ENCODE results near the gene CYB5RL. TPM values are rescaled to one million over a fixed set of nuclear protein-coding genes. Genes with fewer than 3 reads are reported as not detected.
"Not testable (repeated sequence)": the region's sequence is repeated elsewhere in the genome, so short reads cannot be mapped to it uniquely, and the experiment has no call there.

CYB5RL gene
- total RNA-seq, 1 donor from 2014 or later: 5.1 TPM

DNA sequence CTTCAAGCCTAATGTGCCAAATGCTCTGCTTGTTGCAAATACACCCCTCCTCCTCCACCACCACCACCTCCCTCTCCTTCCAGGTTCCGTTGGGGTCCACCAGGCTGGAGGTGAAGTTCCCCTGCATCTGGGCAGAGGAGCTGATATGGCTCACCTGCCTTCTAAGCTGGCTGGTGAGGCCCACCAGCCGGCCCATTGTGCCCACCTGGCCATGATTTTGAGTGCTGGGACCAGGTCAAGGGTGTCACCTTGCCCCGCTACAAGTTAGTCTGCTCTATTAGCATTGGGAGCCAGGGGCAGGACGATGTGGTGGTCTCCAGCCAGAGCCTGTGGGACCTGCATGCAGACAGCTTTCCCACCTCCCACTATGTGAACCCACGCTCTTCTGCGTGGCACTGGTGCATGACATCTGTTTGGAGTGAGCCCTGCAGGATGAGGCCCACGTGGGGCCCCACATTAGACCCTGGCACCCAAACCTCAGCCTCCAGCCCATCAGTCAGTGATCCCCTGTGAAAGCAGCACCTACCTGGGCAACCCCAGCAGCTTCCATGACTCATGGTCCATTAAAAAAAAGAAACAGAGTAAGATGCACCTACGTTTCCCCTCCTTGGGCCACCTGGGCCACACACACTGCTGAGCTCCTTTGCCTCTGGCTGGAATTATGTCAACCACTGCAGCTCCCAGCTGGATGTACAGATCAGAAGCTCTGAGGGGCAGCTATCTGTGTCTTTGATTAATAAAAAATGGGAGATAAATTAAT is 31.4 kb downstream of the CYB5RL start:
- H3K4me1 ChIP-seq: no peaks in the 10 kb centered on the region
- H3K27me3 ChIP-seq: no peaks in the 10 kb centered on the region
- DNase-seq (ENCODE audit: low spot score in 2 of 2): no peak
- no peak overlapping the region for H3K27ac ChIP-seq
- TF ChIP-seq, protein P1, sequence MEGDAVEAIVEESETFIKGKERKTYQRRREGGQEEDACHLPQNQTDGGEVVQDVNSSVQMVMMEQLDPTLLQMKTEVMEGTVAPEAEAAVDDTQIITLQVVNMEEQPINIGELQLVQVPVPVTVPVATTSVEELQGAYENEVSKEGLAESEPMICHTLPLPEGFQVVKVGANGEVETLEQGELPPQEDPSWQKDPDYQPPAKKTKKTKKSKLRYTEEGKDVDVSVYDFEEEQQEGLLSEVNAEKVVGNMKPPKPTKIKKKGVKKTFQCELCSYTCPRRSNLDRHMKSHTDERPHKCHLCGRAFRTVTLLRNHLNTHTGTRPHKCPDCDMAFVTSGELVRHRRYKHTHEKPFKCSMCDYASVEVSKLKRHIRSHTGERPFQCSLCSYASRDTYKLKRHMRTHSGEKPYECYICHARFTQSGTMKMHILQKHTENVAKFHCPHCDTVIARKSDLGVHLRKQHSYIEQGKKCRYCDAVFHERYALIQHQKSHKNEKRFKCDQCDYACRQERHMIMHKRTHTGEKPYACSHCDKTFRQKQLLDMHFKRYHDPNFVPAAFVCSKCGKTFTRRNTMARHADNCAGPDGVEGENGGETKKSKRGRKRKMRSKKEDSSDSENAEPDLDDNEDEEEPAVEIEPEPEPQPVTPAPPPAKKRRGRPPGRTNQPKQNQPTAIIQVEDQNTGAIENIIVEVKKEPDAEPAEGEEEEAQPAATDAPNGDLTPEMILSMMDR (IDR thresholded peaks at IDR 0.05): no peak
- no peaks in the 10 kb centered on the region for H3K36me3 ChIP-seq
- H3K4me3 ChIP-seq: no peak overlapping the region
- intact Hi-C loops (cut with DNase I): no loop called here
- no peaks in the 10 kb centered on the region for H3K9me3 ChIP-seq

DNA sequence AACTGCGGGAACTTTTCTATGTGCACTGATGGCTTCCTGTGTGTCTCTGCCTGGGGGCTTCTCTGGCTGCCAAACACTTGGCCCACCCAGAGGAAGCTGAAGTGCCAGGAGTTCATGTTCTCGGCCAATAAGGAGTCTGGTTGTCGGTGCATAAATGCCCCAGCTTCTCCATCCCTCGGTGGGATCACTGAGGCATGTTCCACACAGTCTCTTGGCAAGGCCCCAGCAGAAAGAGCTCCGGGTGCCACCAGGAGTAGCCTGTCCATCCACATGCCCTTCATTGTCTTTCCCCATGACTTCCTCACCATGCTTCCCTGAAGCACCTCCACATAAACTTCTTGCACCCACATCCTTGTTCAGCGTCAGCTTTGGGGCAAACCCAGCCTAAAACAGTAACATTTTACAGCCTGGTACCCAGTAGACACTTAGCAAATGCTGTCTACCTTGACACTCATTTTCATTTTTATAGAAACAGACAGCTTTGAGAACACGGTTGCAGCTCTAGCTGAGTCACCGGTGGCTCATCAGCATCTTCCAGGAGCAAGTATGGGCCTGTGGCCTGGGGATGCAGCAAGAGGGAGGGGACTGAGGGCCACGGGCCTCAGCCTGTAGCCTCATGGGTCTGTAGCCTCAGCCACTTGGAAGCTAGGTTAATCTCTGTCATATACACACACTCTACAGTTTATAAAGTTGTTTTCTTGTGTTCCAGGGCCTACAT is 32.2 kb downstream of the CYB5RL start:
- DNase-seq (ENCODE audit: low spot score in 2 of 2): no peak
- Histone ChIP-seq H3K9me3 (no peaks in the 10 kb centered on the region), H3K27ac (no peak overlapping the region), H3K36me3 (no peaks in the 10 kb centered on the region), H3K4me1 (no peaks in the 10 kb centered on the region), H3K27me3 (no peaks in the 10 kb centered on the region), H3K4me3 (no peak overlapping the region)
- TF ChIP-seq, protein P1 (IDR thresholded peaks at IDR 0.05): no peak
- intact Hi-C loops (cut with DNase I): no loop called here

DNA sequence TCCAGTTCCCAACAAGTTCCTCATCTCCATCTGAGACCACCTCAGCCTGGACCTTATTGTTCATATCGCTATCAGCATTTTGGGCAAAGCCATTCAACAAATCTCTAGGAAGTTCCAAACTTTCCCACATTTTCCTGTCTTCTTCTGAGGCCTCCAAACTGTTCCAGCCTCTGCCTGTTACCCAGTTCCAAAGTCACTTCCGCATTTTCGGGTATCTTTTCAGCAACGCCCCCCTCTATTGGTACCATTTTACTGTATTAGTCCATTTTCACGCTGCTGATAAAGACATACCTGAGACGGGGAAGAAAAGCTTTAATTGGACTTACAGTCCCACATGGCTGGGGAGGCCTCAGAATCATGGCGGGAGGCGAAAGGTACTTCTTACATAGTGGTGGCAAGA is 33.5 kb downstream of the CYB5RL start:
- H3K27ac ChIP-seq; intact Hi-C loops (cut with DNase I); H3K36me3 ChIP-seq; H3K4me3 ChIP-seq; H3K9me3 ChIP-seq; DNase-seq (ENCODE audit: low spot score in 2 of 2); H3K27me3 ChIP-seq; H3K4me1 ChIP-seq: not testable (repeated sequence)

DNA sequence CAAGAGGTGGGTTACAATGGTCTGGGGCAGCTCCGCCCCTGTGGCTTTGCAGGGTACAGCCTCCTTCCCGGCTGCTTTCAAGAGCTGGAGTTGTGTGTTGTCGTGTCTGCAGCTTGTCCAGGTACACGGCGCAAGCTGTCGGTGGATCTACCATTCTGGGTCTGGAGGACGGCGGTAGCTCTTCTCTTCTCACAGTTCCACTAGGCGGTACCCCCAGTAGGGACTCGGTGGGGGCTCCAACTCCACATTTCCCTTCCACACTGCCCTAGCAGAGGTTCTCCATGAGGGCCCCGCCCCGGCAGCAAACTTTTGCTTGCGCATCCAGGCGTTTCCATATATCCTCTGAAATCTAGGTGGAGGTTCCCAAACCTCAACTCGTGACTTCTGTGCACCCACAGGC is 34.7 kb downstream of the CYB5RL start:
- no peaks in the 10 kb centered on the region for H3K27me3 ChIP-seq
- no peak overlapping the region for H3K27ac ChIP-seq
- DNase-seq (ENCODE audit: low spot score in 2 of 2): no peak
- TF ChIP-seq, protein P1 (IDR thresholded peaks at IDR 0.05): no peak
- no peaks in the 10 kb centered on the region for H3K9me3 ChIP-seq
- H3K4me1 ChIP-seq: no peaks in the 10 kb centered on the region
- intact Hi-C loops (cut with DNase I): no loop called here
- no peaks in the 10 kb centered on the region for H3K36me3 ChIP-seq
- no peak overlapping the region for H3K4me3 ChIP-seq

DNA sequence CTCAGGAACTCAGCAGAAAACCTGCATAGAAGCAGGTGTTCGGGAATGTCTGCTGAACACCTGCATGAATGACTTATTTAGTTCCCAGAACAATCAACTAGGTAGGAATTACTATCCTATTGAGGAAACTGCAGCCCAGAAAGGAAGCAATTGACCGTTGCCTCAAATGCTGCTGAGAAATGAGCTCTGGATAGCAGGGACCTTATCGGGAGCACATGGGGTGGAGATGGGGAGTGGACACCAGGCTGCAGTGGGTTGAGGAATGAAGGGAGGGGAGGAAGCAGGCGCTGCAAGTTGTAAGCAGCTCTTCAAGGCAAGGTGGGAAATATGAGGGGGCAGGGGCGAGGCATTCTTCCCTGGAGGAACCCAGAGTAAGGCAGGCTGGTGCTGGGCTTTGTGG is 36.3 kb downstream of the CYB5RL start:
- Histone ChIP-seq H3K27ac (no peak overlapping the region), H3K4me3 (no peak overlapping the region), H3K9me3 (no peaks in the 10 kb centered on the region), H3K36me3 (no peaks in the 10 kb centered on the region), H3K4me1 (no peaks in the 10 kb centered on the region), H3K27me3 (no peaks in the 10 kb centered on the region)
- no peak for DNase-seq (ENCODE audit: low spot score in 2 of 2)
- intact Hi-C loops (cut with DNase I): no loop called here
- TF ChIP-seq, protein P1 (IDR thresholded peaks at IDR 0.05): no peak

DNA sequence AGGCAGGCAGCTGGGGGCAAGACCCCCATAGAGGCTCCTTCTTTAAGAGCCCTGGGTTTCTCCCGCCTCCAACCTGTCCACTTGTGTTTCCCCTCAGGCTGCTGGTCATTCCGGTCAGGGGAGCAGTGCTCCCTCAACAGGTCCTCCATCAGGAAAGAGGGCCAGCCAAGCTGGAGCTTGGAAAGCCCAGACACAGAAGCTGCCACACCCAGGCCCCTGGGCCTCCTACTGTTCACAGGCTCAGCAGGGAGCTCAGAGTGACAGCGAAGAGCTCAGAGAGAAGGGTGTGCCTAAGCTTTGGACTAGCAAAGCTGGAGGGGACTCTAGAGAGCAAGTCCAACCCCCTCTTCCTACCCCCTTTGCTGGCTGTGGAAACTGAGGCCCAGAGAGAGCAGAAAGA is 36.8 kb downstream of the CYB5RL start:
- TF ChIP-seq, protein P1 (IDR thresholded peaks at IDR 0.05): no peak
- Histone ChIP-seq H3K4me1 (no peaks in the 10 kb centered on the region), H3K27me3 (no peaks in the 10 kb centered on the region), H3K4me3 (no peak overlapping the region), H3K27ac (no peak overlapping the region), H3K36me3 (no peaks in the 10 kb centered on the region), H3K9me3 (no peaks in the 10 kb centered on the region)
- DNase-seq (ENCODE audit: low spot score in 2 of 2): no peak
- intact Hi-C loops (cut with DNase I): no loop called here

All from ascending aorta (tissue), 2 donors.